NCI-H2227 treated with DMSO at 0.1 percent for 48 hours (cell line): ENCODE data around the gene IFITM10.

Experiments used
- DNase-seq: peaks from one replicate; lab custom pipeline; 2025; lab: John Stamatoyannopoulos, UW

Gene IFITM10

DNA sequence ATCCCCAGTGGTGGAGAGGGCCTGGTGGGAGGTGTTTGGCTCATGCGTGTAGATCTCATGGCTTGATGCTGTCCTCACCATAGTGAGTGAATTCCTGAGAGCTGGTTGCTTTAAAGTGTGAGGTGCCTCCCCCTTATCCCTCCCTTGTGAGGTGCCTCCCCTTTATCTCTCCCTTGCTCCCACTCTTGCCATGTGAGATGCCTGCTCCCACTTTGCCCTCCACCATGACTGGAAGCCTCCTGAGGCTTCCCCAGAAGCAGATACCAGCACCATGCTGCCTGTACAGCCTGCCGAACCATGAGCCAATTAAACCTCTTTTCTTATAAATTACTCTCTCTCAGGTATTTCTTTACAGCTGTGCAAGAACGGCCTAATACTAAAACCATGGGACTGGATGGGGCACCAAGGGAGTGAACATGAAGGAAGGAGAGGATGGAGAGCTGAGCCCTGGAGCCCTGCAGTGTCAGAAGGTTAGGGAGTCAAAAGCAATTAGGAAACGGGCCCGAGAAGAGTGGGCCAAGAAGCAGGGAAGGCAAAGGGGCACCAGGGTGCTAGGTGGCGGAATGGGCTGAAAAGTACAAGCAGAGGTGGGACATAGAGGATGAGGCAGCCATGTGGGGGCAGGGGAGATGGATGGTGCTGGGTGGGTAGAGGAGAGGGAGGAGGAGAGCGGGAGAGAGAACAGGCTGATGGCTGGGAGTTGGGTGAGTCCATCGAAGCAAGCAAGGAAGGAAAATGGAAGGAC is 9.4 kb downstream of the IFITM10 start:
- DNase-seq = no peak

DNA sequence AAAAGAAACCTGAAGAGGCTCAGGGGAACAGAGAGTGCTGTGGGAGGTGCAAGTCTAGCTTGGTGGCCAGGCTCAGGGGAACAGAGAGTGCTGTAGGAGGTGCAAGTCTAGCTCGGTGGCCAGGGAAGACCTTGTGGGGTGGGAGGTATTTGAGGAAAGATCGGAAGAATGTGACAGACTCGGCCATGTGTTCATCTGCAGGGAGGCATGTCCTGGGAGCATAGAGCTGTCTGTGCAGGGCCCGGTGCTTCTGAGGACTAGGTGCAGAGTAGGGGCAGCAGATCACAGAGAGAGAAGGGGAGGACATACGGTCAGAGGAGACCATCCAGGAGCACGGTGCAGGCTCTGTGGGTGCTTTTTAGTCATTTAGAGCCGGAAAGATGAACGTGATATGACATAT is 10.8 kb downstream of the IFITM10 start:
- DNase-seq = no peak

DNA sequence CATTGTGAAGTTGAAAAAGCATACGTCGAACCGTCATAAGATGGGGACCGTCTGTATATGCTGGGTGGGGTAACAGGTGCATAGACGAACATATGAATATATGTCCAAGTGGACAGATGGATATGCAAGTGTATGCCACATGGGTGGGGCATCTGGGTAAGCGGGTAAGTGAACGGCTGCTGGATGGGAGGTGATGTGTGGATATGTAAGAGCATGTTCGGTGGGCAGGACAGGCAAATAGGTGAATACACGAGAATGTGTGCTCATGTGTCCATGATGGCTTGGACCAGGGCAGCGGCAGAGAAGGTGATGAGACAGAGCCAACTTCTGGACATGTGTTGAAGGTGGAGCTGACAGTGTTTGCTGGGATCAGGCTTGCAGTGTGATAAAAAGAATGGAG is 12.0 kb downstream of the IFITM10 start:
- no peak for DNase-seq

DNA sequence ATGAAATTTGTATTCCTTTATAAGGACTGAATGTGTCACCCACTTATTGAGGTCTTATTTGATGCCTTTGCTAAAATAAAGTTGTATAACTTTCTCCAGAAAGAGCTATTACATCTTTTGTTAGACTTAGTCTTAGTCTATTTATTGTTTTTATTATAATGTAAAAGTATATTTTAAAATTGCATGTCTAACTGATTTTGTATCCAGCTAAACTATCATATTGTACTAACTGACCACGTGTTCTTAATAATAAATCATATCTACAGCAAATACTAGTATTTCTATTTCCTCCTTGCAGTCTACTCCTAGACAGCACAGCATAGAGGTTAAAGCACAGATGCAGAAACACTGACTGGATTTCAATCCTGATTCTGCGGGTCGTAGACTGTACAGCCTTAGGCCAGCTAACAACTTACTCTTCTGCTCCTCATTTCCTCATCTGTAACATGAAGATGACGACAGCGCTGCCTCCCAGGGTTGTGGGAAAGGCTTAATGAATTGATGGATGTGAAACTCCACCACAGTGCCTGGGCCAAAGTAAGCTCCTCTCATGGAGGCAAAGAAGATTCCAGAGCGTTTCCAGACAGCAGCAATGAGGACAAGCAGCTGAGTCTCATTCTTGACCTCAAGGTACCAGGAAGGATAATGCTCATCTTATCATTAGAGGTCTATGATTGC is 13.2 kb downstream of the IFITM10 start:
- no peak for DNase-seq

DNA sequence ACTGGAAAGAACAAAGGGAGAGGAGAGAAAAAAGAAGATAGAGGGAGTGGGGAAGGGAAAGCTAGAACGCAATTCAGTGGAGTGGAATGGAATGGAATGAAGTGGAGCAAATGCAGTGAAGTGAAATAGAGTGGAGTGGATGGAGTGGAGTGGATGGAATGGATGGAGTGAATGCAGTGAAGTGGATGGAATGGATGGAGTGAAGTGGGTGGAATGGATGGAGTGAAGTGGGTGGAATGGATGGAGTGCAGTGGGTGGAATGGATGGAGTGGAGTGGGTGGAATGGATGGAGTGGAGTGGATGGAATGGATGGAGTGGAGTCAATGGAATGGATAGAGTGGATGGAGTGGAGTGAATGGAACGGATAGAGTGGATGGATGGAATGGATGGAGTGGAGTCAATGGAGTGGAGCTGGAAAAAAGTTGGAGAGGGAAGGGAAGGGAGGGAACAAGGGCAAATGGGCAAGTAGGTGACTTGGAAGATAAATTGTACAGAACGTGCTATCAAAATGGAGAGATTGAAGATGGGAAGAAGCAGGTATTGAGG is 13.9 kb downstream of the IFITM10 start:
- no peak for DNase-seq

DNA sequence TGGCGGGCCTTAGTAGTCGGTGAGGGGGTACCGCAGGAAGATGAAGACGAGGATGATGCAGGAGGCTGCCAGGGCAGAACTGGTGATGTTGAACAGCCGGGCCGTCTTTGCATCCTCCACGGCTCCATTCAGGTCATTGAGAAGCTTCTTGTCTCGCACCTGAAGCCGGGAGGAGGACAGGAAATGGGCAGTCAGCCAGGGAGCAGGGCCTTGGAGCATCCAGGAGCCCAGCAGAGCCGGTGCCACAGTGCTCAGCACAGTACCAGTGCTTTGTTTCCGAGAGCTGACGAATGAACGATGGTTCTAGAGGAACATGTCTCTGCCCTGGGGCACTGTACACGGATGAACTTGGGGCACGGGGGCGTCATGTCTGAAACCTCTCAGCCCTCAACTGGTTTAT is 15.1 kb downstream of the IFITM10 start:
- no peak for DNase-seq

DNA sequence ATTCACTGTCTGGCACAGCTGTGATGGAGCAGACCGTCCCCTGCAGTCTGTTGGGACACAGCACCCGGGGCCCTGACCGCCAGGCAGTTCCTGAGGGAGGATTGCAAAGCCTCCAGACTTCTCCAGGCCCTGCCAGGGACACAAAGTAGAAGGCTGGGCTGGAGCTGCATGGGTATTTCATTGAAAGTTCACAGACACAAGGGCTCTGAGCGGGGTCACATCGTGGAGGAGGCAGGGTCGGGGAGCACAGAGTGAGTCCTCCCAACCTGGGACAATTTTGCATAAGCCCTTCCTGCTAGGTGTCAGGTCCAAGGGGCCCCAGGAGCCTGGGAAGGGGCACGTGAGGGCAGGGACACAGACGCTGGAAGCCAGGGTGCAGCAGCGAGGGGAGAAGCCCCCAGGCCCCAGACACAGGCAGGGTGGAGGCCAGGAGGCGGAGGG is 15.7 kb downstream of the IFITM10 start:
- DNase-seq = no peak

DNA sequence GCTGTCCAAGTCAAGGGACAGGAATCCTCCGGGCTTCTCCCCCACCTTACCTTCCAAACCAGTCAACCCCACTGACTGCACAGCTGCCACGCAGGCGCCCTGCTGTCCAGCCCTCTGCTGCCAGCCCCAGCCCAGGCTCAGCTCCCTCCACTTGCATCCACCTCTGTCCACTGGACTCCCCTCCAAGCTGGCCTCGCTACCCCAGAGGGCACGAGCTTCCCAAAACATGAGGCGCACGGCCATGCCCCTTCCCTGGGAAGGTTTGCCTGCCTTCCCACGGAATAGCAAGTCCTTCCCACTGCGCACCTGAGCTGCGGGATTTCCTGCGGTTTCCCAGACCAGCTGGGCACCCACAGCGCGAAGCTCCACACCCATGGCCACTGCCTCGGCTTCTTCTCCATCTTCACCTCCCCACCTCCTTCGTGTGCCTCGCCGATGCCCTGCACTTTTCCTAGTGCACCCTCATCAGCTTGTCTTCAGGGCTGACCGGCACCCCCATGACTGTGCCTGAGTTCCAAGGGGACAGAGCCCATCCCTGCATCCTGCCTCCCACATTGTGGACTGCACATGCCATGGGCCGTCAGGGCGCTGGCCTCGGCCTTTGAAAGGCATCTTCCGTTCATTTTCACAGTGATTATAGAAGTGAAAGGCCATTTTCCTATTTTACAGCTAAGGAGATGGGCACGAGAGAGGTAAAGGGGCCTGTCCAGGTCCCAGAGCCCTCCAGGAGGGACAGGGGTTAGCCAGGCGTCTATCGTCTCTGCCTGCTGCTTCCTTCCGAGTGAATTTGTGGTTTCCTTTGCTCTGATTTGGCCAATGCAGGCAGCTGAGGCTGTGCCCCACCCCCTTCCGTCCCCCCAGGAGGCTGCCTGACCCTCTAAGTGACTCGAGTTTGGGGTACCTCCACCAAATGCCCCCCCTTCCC is 16.4 kb downstream of the IFITM10 start:
- DNase-seq = no peak

DNA sequence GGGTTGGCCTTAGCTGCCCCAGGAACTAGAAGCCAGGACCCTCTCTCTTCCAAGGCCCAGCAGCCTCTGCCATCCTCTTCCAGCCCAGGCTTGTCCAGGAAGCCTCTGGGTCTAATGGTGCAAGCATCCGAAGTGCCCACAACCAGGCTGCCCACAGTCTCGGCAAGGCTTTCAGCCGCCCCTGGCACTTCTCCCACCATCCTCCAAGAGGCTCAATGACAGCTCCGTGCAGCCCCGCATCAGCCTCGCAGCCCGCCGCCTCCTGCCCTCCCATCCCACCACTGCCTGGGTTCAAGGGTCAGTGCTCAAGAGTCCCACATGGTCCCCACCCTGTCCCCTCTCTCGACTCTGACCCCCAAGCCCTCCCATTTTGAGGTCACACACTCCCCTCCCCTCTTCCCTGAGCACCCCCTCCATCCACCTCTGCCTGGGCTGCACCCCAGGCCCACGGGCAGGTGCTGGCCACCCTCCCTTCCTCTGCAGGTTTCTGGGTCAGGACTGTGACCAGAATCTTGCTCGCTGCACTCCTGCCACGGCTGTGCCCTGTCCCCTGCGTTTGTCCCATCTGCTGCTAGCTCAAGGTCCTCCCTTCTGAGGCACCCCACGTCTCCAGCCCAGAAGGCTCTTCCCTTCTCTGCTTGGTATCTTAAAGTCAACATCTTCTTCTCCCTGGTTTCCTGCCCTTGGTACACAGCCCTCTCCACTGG is 17.2 kb downstream of the IFITM10 start:
- no peak for DNase-seq

DNA sequence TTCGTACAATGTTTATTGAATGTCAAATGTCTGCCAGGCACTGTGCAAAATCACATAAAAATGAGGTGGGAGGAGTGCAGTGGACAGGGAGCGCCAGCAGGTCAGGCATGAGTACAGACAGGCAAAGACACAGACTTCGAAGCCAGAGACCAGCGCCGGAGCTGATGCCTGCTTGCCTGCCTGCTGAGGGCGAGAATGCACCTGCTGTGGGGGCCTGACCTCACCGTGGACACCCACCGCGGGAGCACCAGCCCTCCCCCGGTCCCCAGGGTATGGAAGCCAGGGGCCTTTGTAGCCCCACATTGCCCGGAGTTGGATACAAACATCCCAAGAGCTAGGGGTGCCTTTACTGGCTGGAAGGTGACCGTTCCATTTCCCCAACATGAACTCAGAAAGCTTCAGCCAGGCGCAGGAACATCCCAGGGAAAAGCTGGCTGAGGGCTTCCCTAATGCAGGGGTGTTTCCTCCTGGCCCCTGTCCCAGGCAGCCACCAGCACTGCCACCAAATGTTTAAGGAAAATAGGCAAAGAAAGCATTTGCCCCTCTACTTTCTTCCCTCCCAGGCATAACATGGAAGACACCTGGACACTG is 17.9 kb downstream of the IFITM10 start:
- DNase-seq = no peak

DNA sequence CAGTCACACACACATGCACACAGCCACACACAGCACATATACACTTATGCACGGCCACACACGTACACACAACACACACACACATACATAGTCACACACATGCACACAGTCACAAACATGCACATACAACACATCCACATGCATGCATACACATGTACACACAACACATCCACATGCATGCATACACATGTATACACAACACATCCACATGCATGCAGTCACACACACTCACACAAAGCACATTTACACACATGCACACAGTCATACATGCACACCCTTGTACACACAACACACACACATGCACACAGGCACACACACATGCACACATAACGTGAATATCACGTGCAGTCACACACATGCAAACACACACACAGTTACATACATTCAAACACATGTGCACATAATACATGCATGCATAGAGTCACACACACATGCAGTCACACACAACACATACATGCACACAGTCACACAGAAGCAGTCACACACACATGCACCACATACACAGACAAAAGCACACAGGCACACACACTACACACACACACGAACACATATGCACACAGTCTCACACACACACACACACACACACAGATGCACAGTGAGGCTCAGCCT is 18.8 kb downstream of the IFITM10 start:
- no peak for DNase-seq

DNA sequence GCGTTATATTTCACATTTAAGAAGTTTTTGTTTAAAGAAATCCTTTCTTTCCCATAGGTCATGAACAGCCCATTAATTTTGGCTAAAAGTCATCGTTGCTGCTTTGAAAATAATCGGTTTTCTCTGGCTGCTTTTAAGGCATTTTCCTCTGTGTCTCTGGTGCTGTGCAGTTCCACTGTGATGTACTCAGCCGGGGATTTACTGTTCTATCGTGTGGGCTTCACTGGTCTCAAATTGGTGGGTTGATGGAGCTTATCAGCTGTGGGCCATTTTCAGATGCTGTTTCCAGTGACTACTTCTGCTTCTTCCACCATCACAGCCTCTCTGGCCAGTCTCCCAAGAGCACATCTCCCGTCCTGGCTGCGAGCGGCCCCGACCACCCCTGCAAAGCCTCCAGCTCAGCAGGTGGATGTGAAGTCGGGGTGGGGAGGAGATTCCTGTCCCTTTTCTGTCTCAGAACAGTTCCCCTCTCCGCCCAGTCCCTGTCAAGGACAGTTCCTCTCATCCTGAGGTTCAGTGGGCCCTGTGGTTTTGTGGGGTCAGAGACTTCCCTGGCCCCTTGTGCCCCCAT is 20.3 kb downstream of the IFITM10 start:
- no peak for DNase-seq

DNA sequence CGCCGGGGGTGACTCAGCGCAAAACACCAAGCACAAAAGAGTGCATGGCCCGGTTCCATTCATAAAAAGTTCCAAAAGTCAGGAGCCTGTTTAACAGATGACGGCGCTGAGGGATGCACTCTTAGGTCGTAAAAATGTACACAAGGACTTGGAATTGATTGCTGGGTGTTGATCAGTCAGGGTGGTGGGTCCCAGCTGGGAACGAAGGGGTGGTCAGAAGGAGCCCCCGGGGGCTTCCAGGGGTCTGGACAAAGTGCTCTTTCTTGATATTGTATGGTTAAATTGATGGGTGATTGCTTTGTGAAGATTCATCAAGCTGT is 20.7 kb downstream of the IFITM10 start:
- DNase-seq = no peak

DNA sequence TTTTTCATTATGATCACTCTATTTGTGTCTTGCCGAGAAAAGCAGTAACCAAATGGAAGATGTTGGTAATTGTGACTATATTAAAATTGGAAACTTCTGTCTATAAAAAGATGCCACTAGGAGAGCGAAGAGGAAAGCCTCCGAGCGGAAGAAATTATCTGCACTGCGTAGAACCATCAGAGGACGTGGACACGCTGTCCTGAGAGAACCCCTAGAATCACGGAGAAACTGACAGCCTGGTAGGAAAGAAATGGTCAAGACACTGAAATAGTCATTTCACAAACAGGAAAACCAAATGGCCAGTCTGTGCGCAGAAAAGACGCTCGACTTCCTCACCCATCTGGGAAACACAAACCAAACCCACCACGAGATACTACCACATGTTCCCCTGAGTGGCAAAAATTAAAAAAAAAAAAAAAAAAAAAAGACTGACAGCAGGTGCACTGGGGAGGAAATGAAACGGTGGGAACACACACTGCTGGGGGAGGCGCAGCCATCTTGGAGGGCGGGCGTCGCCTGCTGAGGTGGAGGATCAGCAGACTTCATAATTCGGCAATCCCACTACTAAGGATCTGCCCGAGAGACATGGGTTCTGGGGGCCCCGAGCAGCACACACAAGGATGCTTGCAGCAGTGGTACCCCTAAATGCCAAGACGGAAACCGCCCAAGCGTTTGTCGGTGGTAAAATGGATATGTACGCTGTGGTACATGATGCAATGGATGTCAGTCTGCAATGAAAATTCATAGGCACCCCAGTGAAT is 21.3 kb downstream of the IFITM10 start:
- no peak for DNase-seq

DNA sequence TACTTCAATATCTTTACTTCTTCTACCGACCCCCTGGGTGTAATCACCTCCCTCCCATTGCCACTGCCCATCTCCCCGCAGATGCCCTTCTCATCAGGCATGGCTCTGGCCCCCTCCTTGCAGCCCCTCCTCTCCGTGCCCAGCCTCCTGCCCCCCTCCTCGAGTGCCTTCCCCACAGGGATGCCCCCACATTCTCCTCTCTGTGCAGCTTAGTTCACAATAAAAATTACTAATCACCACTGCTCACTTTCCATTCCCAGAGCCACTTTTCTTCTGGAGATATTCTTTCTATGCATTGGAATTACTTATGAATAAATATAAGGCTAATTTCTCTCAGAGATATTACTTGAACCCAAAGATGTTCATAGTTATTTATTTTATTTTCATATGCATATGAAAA is 22.1 kb downstream of the IFITM10 start:
- DNase-seq = no peak

DNA sequence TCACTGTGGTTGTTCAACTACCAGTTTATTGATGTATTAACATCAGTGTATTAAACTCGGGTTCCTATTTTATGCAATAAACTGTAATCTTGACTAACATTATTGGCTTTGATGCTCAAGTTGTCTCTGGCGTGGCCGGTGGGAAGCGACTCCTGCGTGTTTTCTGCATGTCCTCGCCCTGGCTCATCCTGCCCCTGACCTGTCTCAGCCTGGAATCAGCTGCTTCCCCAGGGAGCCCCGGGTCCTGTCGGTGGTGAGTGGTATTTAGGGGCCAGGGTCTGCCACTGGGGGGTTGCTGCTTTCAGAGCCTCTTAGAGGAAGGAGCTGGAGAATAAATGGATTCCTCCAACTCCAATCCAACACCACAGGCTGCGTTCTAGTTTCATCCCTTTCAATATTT is 22.5 kb downstream of the IFITM10 start:
- DNase-seq = no peak

DNA sequence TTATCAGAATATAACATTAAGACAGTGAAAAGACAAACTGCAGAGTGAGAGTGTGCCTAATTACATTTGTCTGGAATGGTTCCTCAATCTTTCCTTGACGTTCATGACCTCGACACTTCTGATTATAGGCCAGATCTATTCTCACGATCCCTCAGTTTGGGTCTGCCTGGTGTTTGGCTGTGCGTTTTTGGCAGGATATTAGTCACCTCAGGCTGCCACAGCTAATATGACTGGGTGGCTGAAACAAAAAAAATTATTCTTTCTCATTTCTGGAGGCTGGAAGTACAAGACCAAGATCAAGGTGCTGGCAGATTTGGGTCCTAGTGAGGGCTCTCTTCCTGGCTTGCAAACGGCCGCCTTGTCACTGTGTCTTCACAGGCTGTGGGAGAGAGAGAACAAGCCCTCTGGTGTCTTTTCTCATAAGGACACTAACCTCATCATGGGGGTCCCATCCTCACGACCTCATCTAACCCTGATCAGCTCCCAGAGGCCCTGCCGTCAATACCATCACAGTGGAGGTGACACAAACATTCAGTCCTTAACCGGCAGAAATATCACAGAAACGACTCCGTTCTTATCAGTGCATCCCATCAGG is 23.2 kb downstream of the IFITM10 start:
- DNase-seq = no peak

DNA sequence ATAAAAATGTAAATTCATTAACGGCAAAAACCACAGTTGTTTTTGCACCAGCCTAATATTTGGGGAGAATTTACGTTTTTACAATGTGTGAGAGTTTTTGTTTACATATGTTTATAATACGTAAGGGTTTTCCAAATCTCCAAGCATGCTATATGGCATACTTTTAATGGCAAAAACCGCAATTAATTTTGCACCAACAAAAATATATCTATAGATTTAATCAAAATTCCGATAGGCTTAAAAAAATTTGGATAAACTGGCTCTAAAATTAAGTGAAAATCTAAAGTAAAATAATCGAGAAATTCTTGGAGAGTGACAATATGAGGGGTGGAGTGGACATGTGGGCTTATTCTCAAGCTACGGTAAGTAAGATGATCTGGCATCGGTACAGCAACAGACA is 30.6 kb downstream of the IFITM10 start:
- no peak for DNase-seq

DNA sequence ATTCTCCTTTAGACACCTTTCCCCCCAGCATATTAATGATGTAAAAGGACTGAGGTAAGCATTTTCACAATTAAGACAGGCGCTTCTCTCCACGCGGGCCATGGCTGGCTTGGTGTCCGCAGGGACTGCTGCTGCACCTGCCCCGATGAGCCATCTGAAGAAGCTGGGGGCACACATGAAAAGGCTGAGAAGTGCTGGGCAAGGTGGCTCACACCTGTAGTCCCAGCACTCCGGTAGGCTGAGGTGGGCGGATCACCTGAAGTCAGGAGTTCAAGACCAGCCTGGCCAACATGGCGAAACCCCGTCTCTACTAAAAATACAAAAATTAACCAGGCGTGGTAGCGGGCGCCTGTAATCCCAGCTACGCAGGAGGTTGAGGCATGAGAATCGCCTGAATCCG is 32.1 kb downstream of the IFITM10 start:
- no peak for DNase-seq

DNA sequence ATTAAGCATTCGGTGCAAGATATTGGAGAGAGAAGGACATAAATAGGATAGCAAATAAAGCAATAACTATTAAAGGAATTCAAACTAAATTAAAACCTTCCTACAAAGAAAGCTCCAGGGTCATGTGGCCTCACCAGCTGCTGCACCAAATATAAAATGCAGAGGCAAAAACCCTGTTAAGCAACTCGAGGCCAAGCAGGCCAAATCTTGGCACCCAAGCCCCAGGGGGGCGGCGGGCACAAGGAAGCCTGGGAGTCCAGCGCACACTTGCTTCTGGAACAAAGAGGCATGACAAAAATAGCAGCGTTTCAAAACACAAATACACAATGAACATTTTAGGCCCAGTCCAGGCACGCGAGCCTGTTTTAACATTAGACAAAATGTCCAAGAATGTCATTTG is 32.6 kb downstream of the IFITM10 start:
- no peak for DNase-seq
